ENCODE data around the gene COL27A1. TPM values are rescaled to one million over a fixed set of nuclear protein-coding genes. Genes with fewer than 3 reads are reported as not detected.

COL27A1 gene
- 0.41 TPM for total RNA-seq

- FAIRE-seq, result no peak
- DNase-seq (ENCODE audit: low spot score in 2 of 2), result peak; percentile 83 to 85
These were observed at the start of gene COL27A1 for GRCh38 chr9:114155263-114155994. Gene COL27A1 (plus strand): TSS chr9:114155537. CDS start chr9:114155951, 414 bp downstream.

DNA sequence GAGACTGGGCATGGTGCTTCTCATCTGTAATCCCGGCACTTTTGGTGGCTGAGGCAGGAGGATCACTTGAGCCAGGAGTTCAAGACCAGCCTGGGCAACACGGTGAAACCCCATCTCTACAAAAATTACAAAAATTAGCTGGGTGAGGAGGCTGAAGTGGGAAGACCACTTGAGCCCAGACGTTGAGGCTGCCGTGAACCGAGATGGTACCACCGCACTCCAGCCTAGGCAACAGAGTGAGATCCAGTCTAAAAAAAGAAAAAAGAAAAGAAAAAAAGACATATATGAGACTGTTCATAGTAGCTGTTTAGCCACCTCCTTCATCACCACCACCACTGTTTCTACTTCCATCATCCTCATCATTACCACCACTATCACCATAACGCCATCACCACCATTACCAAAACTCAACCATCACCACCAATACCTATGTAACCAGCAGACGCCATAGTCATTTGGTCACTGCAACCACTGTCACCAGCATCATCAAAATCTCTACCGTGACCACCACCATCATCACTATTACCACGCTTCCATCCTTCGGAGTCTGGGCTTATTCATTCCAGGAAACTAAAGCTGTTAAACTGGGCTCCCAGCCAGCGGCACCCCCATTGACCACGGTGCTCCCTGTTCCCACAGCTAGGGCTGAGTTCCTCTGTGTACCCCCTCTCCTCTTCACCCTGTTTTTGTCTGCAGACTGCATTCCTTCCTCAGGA, 47.9 kb upstream of the COL27A1 start:
- DNase-seq (ENCODE audit: low spot score in 2 of 2) (no peak), FAIRE-seq (no peak)

- DNase-seq (ENCODE audit: low spot score in 2 of 2) (peak; percentile 70 to 74), FAIRE-seq (no peak)
These were observed 47.1 kb upstream of the COL27A1 start for GRCh38 chr9:114108016-114108833.

- no peak for DNase-seq (ENCODE audit: low spot score in 2 of 2)
- no peak for FAIRE-seq
These were observed 46.2 kb upstream of the COL27A1 start for GRCh38 chr9:114109124-114109523.

- no peak for FAIRE-seq
- no peak for DNase-seq (ENCODE audit: low spot score in 2 of 2)
These were observed 45.2 kb upstream of the COL27A1 start for GRCh38 chr9:114110180-114110579.

DNA sequence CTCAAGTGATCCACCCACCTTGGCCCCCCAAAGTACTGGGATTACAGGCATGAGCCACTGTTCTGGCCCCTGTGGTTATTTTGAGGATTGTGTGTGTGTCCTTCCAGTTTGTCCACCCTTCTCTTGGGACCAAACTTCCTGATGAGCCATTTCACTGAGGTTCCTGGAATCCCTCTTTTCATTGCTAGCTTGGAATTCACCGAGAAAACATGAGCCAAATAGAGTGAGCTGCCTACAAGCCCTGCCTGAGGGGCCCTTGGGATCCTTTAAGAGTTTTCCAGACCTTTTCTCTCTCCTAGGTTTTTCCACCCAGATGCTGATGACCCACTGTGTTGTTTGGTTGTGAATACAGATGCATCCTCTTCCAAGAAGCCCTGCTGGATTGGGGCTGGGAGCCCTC, 43.0 kb upstream of the COL27A1 start:
- DNase-seq (ENCODE audit: low spot score in 2 of 2) (no peak), FAIRE-seq (no peak)

GRCh38 chr9:114112778-114113584, 42.4 kb upstream of the COL27A1 start:
- DNase-seq (ENCODE audit: low spot score in 2 of 2) (no peak), FAIRE-seq (no peak)

- DNase-seq (ENCODE audit: low spot score in 2 of 2), result no peak
- no peak for FAIRE-seq
These were observed 41.0 kb upstream of the COL27A1 start for GRCh38 chr9:114114364-114114763.

DNA sequence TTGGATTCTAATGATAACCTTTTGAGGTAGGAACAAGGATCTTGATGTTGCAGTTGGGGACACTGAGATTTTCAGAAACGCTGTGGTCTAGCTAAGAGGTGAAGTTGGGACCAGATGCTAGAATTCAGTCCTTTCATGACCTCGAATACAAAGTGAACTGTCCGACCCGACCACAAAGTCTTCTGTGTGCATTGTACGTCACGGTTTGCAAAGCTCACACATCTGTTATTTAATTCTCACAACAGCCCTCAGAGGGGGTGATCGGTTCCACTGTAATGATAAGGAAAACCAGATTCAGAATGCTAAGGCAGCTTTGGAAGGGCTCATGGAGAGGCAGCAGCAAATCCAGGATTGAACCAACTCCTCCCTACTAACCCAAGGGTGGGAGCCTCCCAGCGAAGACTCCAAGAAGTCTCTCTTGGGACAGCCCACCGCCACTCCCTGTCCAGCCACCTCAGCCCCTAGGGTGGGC, 39.6 kb upstream of the COL27A1 start:
- no peak for FAIRE-seq
- DNase-seq (ENCODE audit: low spot score in 2 of 2), result no peak

DNA sequence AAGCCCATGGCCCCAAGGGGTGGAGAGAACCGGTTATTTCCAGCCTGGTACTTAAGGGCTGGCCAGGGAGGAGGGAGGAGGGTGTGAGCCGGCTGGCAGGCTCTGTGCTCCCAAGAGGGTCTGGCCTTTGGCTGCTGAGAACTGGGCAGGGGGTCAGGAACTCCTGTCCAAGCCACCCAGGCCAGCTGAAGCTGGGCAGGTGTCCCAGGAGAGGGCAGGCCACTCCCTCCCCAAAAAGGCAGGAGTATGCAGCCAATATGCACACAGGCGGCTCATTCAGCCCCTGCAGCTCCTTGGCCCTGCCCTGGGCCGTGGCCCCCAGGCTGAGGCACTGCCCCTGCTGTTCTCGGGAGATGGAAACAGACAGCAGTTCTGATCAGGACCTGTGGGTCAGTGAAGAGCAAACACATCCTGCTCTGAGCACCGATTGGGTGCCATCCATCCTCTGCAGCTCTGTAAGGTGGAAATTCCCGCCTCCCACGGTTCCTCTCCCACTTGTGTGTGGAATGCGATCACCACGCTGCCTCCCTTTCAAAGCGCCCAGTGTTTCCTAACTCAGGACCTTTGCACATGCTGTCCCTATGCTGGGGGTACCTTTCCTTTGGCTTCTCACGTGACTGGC, 39.1 kb upstream of the COL27A1 start:
- FAIRE-seq (no peak), DNase-seq (ENCODE audit: low spot score in 2 of 2) (no peak)

DNA sequence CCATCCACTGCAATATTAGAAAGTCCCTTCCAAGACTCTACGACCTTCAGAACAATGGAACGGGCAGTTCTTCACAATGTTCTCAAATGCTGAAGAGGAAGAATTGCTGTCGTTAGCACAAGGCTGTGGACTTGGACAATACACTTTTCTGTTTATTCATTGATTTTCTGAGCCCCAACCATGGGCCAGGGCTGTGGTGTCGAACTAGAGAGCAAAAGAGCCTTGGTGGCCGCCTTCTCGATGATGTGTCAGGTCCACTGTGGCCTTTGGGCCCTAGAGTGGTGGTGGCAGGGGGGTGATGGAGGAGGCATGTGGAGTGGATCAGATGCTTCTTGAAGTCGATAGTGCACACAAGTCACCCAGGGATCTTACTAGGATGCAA, 37.7 kb upstream of the COL27A1 start:
- FAIRE-seq (no peak), DNase-seq (ENCODE audit: low spot score in 2 of 2) (no peak)

- FAIRE-seq, result no peak
- DNase-seq (ENCODE audit: low spot score in 2 of 2), result no peak
These were observed 37.1 kb upstream of the COL27A1 start for GRCh38 chr9:114117996-114118830.

DNA sequence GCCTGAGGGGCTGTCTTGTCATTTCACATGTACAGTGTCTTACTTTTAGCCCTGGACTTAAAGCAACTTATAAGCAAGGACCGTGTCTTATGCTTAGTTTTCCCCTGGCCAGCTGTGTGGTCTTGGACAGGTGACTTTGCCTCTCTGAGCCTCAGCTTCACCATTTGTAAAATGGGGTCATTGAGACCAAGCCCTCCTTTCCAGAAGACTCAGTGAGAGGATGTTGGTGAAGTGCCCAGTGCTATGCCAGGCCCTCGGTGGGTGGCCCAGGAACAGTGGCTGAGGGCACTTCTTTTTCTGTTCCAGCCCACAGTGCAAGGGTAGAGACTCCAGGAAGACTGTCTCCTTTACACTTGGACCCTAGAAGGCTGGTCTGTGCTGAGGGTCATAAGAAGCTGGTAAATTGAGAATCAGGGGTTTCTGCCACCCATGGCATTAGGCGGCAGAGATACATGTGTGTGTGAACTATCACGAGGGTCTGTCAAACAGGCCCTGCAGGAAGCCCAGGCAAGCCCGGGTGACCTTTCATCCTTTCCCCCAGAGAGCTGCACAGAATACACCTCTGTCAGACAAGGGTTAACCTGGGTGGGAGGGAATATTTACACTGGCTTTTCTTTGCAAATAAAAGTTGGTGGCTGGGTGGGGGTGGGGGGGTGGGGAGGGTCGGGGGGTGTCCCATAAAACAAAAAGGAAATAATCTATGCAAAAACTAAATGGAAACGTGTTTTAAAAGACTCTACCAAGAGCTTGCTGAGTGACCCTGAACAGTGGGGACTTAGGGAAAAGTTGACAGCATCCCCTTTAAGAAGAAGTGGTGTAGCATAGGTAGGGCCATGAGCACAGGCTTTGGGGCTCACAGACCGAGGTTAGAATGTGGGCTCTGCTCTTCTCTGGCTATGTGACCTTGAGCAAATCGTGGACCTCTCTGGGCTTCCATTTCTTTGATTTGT, 35.8 kb upstream of the COL27A1 start:
- DNase-seq (ENCODE audit: low spot score in 2 of 2) (no peak), FAIRE-seq (no peak)

- FAIRE-seq, result no peak
These were observed 34.9 kb upstream of the COL27A1 start for GRCh38 chr9:114120192-114121014.

GRCh38 chr9:114121227-114122135, 33.9 kb upstream of the COL27A1 start:
- FAIRE-seq (no peak), DNase-seq (ENCODE audit: low spot score in 2 of 2) (no peak)

More at GRCh38 chr9:114120192-114121014, 34.9 kb upstream of the COL27A1 start:
- no peak for DNase-seq (ENCODE audit: low spot score in 2 of 2)
